ENCODE results near the gene NAALADL2. TPM values are rescaled to one million over a fixed set of nuclear protein-coding genes. Genes with fewer than 3 reads are reported as not detected.

Gene NAALADL2
- total RNA-seq, 1 experiment from 2014 or later = 1.9 TPM

DNA sequence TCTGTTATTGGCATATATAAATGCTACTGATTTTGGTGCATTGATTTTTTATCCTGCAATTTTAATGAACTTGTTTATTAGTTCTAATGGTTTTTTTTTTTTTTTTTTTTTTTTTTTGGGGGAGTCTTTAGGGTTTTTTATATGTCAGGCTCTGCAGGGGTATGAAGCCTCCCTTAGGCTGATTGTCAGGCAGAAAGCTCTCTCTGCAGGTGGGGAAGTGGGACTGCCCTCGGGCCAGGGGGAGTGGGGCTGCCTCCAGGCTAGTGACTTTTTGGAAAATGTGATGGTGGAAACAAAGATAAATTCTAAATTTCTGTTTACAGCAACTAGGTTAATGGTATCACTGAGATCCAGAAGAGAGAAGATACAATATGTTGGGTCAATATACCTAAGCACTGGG is 14.4 kb upstream of the NAALADL2 start:
- no peaks in the 10 kb centered on the region for H3K9me2 ChIP-seq (replicated peaks; ENCODE audit: low read length)
- no peaks in the 10 kb centered on the region for H3K27me3 ChIP-seq (ENCODE audit: low read length)
- ATAC-seq (no peak), DNase-seq (no peak)
- no peaks in the 10 kb centered on the region for H4K20me1 ChIP-seq (ENCODE audit: low read length)
- H3K4me2 ChIP-seq (ENCODE audit: low read length) = no peak overlapping the region
- H3K27ac ChIP-seq (ENCODE audit: low read length) = no peak overlapping the region
- no TSS peak for BruUV-seq (replicated peaks)
- no peak for TF ChIP-seq EZH2 (IDR thresholded peaks at IDR 0.05; ENCODE audit: low read length, unreplicated experiment)
- no peaks in the 10 kb centered on the region for H3K36me3 ChIP-seq (ENCODE audit: low read depth, low read length)
- no peaks in the 10 kb centered on the region for H3K9me3 ChIP-seq (ENCODE audit: low read length)
- no peak overlapping the region for H3K4me3 ChIP-seq (ENCODE audit: low read length)
- no peaks in the 10 kb centered on the region for H3F3A ChIP-seq (ENCODE audit: low read length, unreplicated experiment)
- H3K4me1 ChIP-seq (ENCODE audit: insufficient read depth, low read length) = no peaks in the 10 kb centered on the region
- H3K79me2 ChIP-seq (ENCODE audit: low read length) = no peaks in the 10 kb centered on the region
- intact Hi-C loops (cut with micrococcal nuclease) = no loop called here
- H3K9ac ChIP-seq (ENCODE audit: low read length) = no peak overlapping the region
- POLR2A ChIA-PET (ENCODE audit: unreplicated experiment) = no interaction called here
- CTCF ChIA-PET = no interaction called here
- H2AFZ ChIP-seq (ENCODE audit: low read length) = no peak overlapping the region

DNA sequence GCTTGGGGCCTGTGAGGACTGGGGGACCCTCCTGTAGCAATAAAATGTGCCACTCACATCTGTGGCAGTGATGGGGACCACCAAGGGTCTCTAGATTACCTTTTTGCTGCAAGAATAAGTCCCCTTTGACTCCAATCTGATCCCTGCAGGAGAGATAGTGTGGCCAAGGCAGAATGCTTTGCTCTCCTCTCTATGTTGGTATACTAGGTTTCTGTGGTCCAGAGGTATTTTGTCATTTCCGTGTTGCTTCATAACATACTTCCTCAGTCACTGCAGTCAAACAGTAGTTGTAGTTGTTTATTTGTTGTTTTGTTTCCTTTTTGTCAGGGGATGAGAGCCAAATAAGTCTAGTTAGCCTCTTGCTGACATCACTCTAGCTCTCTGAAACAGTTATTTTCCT is 13.1 kb upstream of the NAALADL2 start:
- H3K27me3 ChIP-seq (ENCODE audit: low read length) = no peaks in the 10 kb centered on the region
- ATAC-seq = no peak
- H3K9me2 ChIP-seq (replicated peaks; ENCODE audit: low read length) = no peaks in the 10 kb centered on the region
- no peaks in the 10 kb centered on the region for H3K79me2 ChIP-seq (ENCODE audit: low read length)
- H3K36me3 ChIP-seq (ENCODE audit: low read depth, low read length) = no peaks in the 10 kb centered on the region
- no peaks in the 10 kb centered on the region for H3K9me3 ChIP-seq (ENCODE audit: low read length)
- H3F3A ChIP-seq (ENCODE audit: low read length, unreplicated experiment) = no peaks in the 10 kb centered on the region
- POLR2A ChIA-PET (ENCODE audit: unreplicated experiment) = no interaction called here
- no peaks in the 10 kb centered on the region for H3K4me1 ChIP-seq (ENCODE audit: insufficient read depth, low read length)
- intact Hi-C loops (cut with micrococcal nuclease) = no loop called here
- H3K27ac ChIP-seq (ENCODE audit: low read length) = no peak overlapping the region
- H3K4me2 ChIP-seq (ENCODE audit: low read length) = no peak overlapping the region
- no peak for DNase-seq
- H3K4me3 ChIP-seq (ENCODE audit: low read length) = no peak overlapping the region
- no peak overlapping the region for H2AFZ ChIP-seq (ENCODE audit: low read length)
- no TSS peak for BruUV-seq (replicated peaks)
- CTCF ChIA-PET = no interaction called here
- no peaks in the 10 kb centered on the region for H4K20me1 ChIP-seq (ENCODE audit: low read length)
- no peak overlapping the region for H3K9ac ChIP-seq (ENCODE audit: low read length)
- TF ChIP-seq EZH2phosphoT487 (IDR thresholded peaks at IDR 0.05; ENCODE audit: borderline replicate concordance, low read length) = no peak
- TF ChIP-seq EZH2 (IDR thresholded peaks at IDR 0.05; ENCODE audit: low read length, unreplicated experiment) = no peak
- TF ChIP-seq, protein P1, sequence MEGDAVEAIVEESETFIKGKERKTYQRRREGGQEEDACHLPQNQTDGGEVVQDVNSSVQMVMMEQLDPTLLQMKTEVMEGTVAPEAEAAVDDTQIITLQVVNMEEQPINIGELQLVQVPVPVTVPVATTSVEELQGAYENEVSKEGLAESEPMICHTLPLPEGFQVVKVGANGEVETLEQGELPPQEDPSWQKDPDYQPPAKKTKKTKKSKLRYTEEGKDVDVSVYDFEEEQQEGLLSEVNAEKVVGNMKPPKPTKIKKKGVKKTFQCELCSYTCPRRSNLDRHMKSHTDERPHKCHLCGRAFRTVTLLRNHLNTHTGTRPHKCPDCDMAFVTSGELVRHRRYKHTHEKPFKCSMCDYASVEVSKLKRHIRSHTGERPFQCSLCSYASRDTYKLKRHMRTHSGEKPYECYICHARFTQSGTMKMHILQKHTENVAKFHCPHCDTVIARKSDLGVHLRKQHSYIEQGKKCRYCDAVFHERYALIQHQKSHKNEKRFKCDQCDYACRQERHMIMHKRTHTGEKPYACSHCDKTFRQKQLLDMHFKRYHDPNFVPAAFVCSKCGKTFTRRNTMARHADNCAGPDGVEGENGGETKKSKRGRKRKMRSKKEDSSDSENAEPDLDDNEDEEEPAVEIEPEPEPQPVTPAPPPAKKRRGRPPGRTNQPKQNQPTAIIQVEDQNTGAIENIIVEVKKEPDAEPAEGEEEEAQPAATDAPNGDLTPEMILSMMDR (conservative IDR thresholded peaks at IDR 0.05; ENCODE audit: low read depth, low read length) = no peak

DNA sequence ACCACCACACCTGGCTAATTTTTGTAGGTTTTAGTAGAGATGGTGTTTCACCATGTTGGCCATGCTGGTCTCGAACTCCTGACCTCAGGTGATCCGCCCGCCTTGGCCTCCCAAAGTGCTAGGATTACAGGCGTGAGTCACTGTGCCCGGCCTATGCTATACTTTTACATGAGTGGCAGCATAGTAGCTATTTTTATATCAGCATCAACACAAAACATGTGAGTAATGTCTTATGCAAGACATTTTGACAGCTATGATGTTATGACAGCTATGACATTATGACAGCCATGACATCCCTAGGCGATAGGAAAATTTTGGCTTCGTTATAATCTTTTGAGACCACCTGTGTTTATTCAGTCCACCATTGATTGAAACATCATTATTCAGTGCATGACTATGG is 4.1 kb upstream of the NAALADL2 start:
- no peaks in the 10 kb centered on the region for H3F3A ChIP-seq (ENCODE audit: low read length, unreplicated experiment)
- POLR2A ChIA-PET (ENCODE audit: unreplicated experiment) = no interaction called here
- DNase-seq = no peak
- H3K4me1 ChIP-seq (ENCODE audit: insufficient read depth, low read length) = peaks cover 17% of the 10 kb centered on the region
- no peaks in the 10 kb centered on the region for H4K20me1 ChIP-seq (ENCODE audit: low read length)
- H3K27ac ChIP-seq (ENCODE audit: low read length) = no peak overlapping the region
- CTCF ChIA-PET = no interaction called here
- H3K79me2 ChIP-seq (ENCODE audit: low read length) = no peaks in the 10 kb centered on the region
- H3K4me3 ChIP-seq (ENCODE audit: low read length) = no peak overlapping the region
- intact Hi-C loops (cut with micrococcal nuclease) = no loop called here
- no peaks in the 10 kb centered on the region for H3K9me2 ChIP-seq (replicated peaks; ENCODE audit: low read length)
- no TSS peak for BruUV-seq (replicated peaks)
- no peak overlapping the region for H3K4me2 ChIP-seq (ENCODE audit: low read length)
- no peak overlapping the region for H3K9ac ChIP-seq (ENCODE audit: low read length)
- H2AFZ ChIP-seq (ENCODE audit: low read length) = no peak overlapping the region
- no peaks in the 10 kb centered on the region for H3K36me3 ChIP-seq (ENCODE audit: low read depth, low read length)
- H3K9me3 ChIP-seq (ENCODE audit: low read length) = no peaks in the 10 kb centered on the region
- no peaks in the 10 kb centered on the region for H3K27me3 ChIP-seq (ENCODE audit: low read length)
- ATAC-seq = no peak
- TF ChIP-seq EZH2 (IDR thresholded peaks at IDR 0.05; ENCODE audit: low read length, unreplicated experiment) (no peak), EZH2phosphoT487 (IDR thresholded peaks at IDR 0.05; ENCODE audit: borderline replicate concordance, low read length) (no peak)
- TF ChIP-seq, protein P1 (conservative IDR thresholded peaks at IDR 0.05; ENCODE audit: low read depth, low read length) = no peak
